HG03571 (cell line): Measurements from ENCODE around the gene PPP1R37.

Source experiments
- ATAC-seq: cut with Tn5 transposase; IDR thresholded peaks from one replicate; pipeline ENCODE4 v1.9.1; 2021; ENCODE audit not compliant: unreplicated experiment

Gene PPP1R37, protein sequence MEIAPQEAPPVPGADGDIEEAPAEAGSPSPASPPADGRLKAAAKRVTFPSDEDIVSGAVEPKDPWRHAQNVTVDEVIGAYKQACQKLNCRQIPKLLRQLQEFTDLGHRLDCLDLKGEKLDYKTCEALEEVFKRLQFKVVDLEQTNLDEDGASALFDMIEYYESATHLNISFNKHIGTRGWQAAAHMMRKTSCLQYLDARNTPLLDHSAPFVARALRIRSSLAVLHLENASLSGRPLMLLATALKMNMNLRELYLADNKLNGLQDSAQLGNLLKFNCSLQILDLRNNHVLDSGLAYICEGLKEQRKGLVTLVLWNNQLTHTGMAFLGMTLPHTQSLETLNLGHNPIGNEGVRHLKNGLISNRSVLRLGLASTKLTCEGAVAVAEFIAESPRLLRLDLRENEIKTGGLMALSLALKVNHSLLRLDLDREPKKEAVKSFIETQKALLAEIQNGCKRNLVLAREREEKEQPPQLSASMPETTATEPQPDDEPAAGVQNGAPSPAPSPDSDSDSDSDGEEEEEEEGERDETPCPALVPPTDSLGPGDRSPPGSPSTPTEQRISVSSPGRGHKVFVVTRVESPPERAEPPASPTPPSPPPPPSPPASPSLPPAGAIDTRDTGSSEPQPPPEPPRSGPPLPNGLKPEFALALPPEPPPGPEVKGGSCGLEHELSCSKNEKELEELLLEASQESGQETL

DNA sequence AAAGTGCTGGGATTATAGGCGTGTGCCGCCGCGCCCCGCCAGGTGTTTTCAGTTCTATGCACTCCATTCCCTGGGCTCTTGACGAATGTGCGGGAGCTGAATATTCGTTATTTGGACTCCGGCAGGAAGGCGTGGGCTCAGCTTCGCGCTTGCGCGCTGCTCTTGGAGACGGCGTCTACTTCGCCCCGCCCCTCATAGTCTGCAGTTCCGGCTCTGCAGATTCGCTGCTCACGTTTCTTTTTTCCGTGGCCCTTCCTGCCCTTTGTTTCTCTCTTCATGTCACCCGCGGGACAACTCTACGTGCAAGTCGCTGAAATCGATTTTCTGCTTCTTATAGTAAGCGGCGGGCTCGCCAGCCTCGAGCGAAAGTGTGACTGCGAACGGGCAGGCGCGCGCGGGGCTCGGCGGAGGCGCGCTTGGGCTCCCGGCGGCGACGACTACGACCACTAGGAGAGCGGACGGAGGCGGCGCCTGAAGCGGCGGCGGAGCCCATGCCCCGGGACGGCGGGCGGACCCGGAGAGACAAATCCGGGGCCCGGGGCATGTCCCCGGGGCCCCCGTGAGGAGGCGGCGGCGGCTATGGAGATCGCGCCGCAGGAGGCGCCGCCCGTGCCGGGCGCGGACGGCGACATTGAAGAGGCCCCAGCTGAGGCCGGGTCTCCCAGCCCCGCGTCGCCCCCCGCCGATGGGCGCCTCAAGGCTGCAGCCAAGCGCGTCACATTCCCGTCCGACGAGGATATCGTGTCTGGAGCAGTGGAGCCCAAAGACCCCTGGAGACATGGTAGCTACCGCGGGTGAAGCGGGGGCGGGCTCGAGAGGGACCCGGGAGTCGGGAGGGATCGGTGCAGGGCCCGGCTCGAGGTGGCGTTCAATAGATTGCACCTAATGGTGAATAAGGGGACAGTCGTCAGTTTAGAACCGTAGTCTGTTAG lies at the start of gene PPP1R37:
TSS of gene PPP1R37 (plus strand) at position 433 of the 932 bp plus-strand sequence. CDS start at position 580, 147 bp downstream.
- ATAC-seq = peak; percentile 51

DNA sequence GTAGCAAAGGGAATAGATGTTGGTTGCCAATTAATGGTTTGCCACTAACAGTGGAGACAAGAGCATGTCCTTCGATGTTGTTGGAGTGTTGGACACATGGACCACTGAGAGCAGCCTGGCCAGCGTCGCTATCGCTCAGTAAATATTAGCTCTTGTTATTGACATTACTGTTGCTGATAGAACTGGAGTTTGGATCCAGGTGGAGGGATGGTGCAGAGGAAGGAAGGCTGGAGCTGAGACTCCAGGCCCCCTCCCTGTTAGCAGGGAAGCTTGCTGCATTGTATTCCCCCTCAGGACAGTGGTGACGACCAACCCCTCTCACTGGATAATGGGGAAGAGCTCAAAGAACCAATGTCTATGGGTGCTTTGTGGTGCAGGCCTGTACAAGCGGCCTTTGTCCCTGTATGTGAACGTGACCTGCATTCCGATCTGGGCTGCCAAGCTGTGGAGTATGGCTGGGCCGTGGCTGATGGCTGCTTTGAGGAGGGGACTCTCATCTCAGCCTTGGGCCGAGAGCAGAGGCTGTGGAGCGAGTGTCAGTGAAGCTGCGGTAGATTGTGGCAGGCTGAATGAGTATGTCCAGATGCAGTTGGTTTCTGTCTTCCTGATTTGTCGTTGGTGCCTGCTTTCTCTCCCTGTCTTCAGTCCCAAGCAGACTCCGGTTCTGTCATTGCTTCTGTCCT lies 47.2 kb upstream of the PPP1R37 start:
- ATAC-seq = no peak

DNA sequence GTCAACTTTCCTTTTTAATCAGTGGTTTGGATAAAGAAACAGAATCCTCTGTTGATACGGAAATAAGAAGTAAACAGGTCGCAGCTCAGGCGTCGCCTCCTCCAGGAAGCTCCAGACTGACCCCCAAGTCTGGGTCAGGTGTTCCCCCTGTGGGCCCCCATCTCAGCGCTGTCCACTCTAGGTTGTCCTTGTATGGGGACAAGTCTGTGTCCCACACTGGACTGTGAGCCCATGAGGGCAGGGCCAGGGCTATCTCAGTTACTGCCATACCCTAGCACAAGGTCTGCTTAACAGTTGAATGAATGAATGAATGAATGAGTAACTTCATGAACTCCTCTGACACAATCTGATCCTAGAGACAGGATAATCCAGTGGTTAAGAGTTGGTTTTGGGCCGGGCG lies 46.6 kb upstream of the PPP1R37 start:
- ATAC-seq = no peak

DNA sequence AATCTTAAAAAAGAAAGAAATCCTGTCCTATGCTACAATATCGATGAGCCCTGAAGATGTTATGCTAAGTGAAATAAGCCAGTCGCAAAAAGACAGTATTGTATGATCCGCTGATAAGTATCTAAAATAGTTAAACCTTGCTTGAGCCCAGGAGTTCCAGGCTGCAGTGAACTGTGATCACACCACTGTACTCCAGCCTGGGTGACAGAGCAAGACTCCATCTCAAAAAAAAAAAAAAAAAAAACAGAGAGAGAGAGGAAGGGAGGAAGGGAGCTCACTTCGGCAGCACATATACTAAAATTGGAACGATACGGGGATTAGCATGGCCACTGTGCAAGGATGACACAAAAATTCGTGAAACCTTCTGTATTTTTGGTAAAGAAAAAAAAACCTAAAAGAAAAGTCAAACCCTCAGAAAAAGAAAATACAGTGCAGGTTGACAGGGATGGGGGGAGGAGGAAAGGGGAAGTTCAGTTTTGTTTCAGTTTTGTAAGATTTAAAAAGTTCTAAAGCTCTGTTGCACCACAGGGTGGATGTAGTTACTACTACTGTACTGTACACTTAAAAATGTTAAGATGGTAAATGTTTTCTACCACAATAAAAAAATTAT lies 45.7 kb upstream of the PPP1R37 start:
- peak; percentile 69 for ATAC-seq

DNA sequence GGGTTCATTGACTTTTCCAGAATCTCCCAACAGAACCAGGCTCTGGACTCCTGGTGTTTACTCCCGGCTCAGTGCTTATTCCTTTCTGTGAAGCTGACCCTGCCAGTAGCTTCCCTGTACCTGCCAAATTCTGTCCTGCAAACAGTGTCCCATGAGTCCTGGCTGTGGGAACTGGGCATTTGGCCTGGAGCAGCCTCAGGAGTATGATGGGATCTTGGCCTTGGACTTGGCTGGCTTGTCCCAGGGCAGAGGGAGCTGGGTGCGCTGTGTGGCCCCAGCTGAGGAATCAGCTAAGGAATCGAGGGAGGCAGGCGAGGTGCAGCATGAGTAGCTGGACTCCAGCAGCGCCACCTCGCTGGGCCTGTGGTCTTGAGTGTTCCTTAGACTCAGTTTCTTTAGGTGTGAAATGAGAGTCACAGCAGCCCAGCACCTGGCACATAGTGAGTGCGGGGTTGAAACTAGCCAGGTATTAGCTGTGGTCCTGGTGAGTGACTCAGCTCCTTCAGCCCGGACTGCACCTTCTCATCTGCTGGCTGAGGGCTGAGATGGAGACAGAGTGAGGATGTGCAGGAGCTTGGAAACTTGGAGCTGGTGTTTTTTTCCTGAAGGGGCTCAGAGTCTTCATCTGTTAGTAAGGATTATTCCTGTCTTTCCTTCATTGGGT lies 43.8 kb upstream of the PPP1R37 start:
- ATAC-seq = no peak

DNA sequence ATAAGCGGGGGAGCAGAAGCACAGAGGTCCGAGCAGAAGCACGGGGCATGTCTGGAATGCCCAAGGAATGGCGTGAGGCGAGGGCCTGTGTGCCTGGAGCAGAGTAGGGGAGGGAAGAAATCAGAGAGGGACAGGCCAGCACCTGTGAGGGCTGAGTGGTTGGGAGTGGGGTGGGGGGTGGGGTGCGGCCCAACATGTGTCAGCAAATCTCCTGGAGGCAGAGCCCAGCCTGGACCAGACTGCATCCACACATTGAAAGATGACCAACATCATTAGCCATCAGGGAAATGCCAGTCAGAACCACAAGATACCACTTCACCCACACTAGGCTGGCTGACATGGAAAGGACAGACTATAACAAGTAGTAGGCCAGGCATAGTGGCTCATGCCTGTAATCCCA lies 42.9 kb upstream of the PPP1R37 start:
- ATAC-seq = no peak

DNA sequence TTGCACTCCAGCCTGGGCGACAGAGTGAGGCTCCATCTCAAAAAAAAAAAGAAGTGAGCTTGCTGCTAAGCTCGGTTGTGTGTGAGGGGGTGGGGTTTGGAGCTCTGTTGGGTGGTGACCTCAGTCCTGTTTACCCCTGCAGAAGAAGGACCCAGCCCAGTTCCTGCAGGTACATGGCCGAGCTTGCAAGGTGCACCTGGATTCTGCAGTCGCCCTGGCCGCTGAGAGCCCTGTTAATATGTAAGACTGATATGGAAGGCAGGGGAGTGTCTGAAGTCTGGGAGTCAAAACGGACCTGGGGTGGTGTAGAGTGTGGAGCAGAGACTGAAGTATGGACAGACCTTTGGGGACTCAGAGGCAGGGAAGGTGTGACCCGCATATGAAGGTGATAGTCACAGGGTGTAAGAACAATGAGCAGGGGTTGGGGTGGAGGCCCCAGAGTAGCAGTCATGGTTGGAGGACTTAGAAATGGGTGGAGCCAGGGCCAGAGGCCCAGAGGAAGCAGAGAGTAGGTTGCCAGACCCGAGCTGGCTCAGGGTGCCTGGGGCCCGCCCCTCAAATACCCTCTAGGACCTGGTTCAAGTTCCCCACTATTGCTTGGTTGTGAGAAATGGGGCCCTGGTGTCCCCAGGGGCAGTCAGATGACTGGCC lies 40.9 kb upstream of the PPP1R37 start:
- ATAC-seq = no peak

DNA sequence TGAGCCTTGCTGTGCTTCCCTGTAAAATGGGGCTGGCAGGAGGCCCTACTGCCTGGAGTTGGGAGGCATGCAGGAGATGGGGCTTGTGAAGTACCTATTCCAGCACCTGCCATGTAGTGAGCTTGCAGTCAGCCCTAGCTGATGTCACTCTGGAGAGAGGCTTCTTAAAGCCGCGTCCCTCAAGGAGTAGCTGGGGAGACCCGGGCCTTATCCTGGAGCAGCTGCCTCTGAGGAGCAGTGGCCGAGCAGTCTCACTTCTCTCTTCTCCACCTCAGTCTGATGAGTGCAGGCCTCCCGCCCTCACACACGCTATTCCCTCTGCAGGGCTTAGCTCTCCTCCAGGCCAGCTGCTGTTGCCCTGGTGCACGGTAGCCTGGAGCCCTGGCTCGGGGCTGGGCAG lies 36.1 kb upstream of the PPP1R37 start:
- no peak for ATAC-seq

DNA sequence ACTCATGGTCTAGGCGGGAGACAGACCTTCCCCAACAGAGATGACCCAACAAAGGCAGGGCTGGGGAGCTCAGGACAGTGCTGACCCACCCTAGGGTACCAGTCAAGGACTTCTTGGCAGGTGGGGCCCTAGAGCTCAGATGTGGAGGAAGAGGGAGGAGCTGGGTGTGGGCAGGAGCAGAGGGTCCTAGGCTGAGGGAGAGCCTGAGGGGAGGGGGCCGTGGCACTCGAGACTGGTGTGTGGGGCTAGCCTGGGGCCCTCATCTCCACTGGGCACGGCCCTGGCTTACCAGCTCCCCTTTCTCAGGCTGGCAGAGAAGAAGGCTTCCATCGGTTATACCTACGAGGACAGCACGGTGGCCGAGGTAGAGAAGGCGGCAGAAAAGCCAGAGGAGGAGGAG lies 35.5 kb upstream of the PPP1R37 start:
- ATAC-seq = no peak

DNA sequence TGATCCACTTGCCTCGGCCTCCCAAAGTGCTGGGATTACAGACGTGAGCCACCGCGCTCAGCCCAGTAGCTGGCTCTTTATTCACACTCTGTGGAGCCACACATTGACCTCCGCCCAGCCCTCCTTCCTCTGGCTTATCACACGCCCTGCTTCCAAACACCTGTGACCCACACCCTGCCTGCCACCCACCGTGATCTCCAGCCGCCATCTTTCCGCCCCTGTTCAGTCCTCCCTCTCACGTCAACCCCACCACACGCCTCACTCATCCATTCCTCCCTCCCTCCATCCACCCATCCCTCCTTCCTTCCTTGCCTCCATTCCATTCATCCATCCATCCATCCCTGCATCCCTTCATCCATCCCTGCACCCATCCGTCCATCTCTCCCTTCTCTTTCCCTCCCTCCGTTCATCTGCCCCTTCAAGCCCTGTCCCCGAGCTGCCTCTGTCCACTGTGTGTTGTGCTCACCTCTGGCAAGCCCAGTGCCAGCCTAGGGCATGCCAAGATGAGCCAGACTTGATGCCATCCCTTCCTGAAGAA lies 34.3 kb upstream of the PPP1R37 start:
- ATAC-seq = no peak

DNA sequence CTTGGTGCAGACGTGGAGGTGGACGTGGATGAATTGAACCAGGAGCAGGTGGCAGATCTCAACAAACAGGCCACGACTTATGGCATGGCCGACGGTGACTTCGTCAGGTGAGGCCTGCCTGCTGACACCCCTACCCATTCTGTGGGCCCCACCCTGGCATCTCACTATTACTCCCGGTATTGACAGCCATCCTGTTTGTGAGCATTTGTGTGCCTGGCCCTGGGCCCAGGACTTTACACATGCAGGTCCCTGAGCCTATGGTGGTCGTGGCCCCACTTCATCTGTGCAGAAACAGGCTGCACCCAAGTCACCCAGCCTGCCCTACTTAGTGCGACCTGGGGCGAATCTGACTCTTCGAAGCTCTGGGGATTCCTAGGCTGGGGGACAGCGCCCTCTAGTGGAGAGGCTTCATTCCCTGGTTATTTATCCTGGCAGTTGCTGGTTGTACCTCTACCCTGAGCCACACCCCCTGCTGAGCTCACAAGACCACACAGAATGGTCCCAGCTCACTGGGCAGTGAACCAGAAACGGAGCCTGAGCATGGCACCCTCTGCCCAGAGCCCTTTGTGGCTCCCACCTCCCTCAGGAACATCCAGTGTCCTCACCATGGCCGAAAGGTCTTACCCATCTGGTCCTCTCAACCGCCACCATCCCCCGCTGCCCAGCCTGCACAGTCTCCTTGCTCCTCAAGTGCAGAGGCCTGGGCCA lies 33.6 kb upstream of the PPP1R37 start:
- no peak for ATAC-seq

DNA sequence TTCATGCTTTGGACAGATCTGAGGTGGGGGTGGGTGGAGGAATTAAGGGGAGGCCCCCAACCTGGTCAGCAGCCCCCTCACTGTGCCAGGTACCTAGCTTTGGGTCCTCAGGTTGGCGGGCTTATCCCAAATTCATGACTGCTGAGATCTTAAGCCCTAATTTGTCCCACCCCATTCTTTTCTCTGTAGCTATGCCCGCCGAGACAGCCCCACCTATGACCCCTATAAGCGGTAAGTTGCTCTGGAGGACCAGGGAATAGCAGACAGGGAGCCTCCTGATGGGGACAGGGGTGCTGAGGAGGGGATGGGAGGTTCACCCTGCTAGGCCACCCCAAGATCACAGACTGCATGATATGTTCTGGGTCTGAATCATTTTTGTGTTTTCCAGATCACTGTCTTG lies 31.0 kb upstream of the PPP1R37 start:
- no peak for ATAC-seq

DNA sequence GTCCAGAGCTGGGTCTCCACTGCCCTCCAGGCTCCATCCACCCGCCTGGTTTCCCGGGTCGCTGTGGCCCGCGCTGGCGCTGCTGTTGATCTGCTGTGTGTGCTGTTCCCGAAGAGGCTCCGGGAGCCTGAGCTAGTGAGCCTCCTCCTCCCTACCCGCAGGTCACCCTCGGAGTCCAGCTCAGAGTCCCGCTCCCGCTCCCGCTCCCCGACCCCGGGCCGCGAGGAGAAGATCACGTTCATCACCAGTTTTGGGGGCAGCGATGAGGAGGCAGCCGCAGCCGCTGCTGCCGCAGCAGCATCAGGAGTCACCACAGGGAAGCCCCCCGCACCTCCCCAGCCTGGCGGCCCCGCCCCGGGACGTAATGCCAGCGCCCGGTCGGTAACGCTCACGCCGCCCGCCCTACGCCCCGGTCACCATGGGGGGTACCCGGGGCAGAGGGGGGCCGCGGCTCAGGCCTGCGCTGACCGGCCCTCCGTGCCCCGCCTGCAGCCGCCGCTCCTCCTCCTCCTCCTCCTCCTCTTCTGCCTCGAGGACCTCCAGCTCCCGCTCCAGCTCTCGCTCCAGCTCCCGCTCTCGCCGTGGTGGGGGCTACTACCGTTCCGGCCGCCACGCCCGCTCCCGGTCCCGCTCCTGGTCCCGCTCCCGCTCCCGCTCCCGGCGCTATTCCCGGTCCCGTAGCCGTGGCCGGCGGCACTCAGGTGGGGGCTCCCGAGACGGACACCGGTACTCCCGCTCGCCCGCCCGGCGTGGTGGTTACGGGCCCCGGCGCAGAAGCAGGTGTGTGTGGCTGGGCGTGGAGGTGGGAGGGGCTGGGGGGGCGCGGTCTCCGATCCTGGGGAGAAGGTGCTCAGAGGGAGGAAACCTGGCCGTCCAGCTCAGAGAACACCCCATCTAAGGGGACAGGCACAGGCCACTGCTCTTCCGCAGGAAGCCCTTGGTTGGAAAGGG lies 28.9 kb upstream of the PPP1R37 start:
- ATAC-seq = no peak

DNA sequence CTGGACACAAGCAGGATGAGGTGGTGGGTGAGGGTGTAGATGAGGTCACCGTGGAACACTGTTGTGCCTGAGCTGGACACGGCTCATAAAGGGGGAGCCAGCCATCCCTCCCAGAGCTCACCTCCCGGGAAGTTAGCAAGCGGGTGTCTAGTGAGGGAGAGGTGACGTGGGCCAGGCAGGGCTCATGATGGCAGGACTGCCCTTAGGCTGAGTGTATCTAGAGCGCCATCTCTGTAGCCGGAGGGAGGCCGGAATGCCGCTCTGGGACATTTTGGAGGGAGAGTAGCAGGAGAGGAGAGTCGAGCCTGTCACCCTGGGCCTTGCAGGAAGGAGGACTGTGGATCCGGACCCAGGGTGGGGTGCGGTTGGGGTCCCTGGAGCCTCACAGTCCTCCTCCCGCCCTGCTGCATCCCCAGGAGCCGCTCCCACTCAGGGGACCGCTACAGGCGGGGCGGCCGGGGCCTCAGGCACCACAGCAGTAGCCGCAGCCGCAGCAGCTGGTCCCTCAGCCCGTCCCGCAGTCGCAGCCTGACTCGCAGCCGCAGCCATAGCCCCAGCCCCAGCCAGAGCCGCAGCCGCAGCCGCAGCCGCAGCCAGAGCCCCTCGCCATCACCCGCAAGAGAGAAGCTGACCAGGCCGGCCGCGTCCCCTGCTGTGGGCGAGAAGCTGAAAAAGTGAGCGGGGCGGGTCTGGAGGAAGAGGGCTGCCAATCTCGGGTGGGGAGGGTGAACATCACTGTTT lies 25.9 kb upstream of the PPP1R37 start:
- ATAC-seq = no peak

DNA sequence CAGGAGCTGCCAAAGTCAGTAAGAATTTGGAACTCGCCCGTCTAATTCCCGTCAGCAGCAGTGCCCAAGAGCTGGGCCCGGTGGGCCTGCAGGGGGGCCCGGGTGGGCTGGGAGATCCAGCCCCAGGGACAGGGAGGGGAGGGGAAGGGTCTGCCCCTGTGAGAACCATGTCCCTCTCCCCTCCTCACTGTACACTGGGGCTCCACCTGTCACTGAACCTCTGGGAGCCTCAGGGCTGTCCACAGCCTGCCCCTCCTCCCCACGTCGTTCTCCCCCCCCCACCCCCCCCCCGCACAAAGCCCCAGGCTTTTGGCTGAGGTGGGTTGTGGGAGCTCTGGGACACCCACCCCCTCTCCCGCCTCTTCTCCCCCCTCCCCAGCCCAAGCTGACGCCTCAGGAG lies 24.9 kb upstream of the PPP1R37 start:
- no peak for ATAC-seq

DNA sequence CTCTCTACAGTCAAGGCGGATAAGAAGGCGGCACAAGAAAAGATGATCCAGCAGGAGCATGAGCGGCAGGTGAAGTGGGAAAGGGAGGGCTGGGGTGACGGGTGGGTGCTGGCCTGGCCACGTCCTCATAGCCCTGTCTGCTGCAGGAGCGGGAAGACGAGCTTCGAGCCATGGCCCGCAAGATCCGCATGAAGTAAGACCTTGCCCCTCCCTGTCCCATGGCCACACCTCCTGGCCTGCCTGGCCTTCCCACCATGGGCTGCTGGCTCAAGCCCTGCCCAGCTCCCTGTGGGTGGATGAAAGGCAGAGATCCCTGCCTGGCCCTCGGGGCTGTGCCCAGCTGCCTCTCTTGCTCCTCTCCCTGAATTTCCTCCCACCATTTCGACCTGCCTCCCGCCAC lies 23.9 kb upstream of the PPP1R37 start:
- no peak for ATAC-seq

DNA sequence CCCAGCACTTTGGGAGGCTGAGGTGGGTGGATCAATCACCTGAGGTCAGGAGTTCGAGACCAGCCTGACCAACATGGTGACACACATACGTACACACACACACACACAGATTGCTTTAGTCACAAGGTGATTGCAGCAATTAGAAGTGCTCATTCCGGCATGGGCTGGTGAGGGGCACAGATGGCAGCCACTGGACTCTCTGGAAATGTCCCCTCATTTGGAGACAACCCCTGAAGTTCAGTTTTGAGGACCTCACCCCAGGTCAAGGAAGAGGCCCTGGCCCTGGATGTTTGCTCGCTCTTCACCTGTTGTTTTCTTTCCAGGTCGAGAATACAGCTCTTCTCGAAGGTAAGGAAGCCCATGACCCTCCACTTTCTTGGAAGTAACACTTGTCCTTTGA lies 22.8 kb upstream of the PPP1R37 start:
- no peak for ATAC-seq
